ENCODE results near the gene TSPAN16. TPM values are rescaled to one million over a fixed set of nuclear protein-coding genes. Genes with fewer than 3 reads are reported as not detected.

TSPAN16 gene
- total and polyA plus RNA-seq, 3 donors from 2014 or later: 42.5 to 180 (median 137) TPM

GRCh38 chr19:11356676-11357550 lies 61.0 kb downstream of the TSPAN16 start:
- DNase-seq: no peak
- no peak overlapping the region for H3K27ac ChIP-seq
- H3K36me3 ChIP-seq (ENCODE audit: low read depth, missing control alignments): no peaks in the 10 kb centered on the region
- TF ChIP-seq POLR2A (IDR thresholded peaks at IDR 0.05) (no peak), CTCF (IDR thresholded peaks at IDR 0.05) (no peak)
- intact Hi-C loops (cut with DNase I; ENCODE audit: low total_unique reads): no loop called here
- H3K27me3 ChIP-seq: no peaks in the 10 kb centered on the region
- peaks cover 7% of the 10 kb centered on the region for H3K4me1 ChIP-seq
- H3K4me3 ChIP-seq: no peak overlapping the region
- no peaks in the 10 kb centered on the region for H3K9me3 ChIP-seq
- 82 to 86% methylated on average over 9 to 11 of the region's 11 CpGs for WGBS, 2 donors

- peaks cover 7% of the 10 kb centered on the region for H3K4me1 ChIP-seq
- H3K36me3 ChIP-seq (ENCODE audit: low read depth, missing control alignments): no peaks in the 10 kb centered on the region
- intact Hi-C loops (cut with DNase I; ENCODE audit: low total_unique reads): no loop called here
Observed at GRCh38 chr19:11359421-11359820, 63.5 kb downstream of the TSPAN16 start.

DNA sequence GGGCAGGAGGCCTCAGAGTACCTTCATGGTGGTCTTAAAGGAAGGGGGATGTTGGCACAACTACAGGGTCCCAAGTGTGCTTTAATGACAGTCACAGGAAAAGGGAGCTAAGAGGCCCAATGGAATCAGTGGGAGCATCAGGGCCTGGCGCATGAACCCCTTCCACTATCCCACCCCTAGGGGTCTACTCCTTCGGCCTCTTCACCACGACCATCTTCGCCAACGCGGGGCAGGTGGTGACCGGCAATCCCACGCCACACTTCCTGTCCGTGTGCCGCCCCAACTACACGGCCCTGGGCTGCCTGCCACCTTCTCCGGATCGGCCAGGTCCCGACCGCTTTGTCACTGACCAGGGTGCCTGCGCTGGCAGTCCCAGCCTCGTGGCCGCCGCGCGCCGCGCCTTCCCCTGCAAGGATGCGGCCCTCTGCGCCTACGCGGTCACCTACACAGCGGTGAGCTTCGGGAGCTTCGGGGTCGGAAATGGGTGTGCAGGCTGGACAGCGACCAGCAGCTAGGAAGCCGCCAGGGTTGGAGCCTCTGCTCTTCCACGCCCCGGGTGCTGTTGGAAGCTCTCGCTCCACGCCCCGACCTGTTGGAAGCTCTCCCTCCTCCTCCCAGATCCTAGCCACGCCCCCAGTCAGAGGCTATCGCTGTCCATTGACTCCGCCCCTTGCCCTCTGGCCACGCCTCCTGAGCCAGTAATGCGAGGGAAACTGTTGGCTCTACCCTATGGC lies 65.2 kb downstream of the TSPAN16 start:
- Histone ChIP-seq H3K27me3 (no peaks in the 10 kb centered on the region), H3K9me3 (no peaks in the 10 kb centered on the region), H3K4me1 (peaks cover under 1% of the 10 kb centered on the region), H3K27ac (no peak overlapping the region), H3K4me3 (no peak overlapping the region), H3K36me3 (ENCODE audit: low read depth, missing control alignments) (no peaks in the 10 kb centered on the region)
- TF ChIP-seq CTCF (IDR thresholded peaks at IDR 0.05): no peak
- no peak for TF ChIP-seq POLR2A (IDR thresholded peaks at IDR 0.05)
- intact Hi-C loops (cut with DNase I; ENCODE audit: low total_unique reads): no loop called here
- WGBS, 2 donors: 57% methylated on average over 9 to 41 of the region's 43 CpGs
- peak; percentile 69 for DNase-seq

More at GRCh38 chr19:11359421-11359820, 63.5 kb downstream of the TSPAN16 start:
- Histone ChIP-seq H3K27ac (no peak overlapping the region), H3K27me3 (no peaks in the 10 kb centered on the region), H3K4me3 (no peak overlapping the region), H3K9me3 (no peaks in the 10 kb centered on the region)
- no peak for TF ChIP-seq CTCF (IDR thresholded peaks at IDR 0.05)
- TF ChIP-seq POLR2A (IDR thresholded peaks at IDR 0.05): no peak
- DNase-seq: no peak
- WGBS, 2 donors: 90 to 92% methylated on average over 11 of the region's 11 CpGs

GRCh38 chr19:11361771-11362731 lies 66.1 kb downstream of the TSPAN16 start:
- Histone ChIP-seq H3K4me1 (no peaks in the 10 kb centered on the region), H3K9me3 (no peaks in the 10 kb centered on the region), H3K27ac (no peak overlapping the region), H3K36me3 (ENCODE audit: low read depth, missing control alignments) (no peaks in the 10 kb centered on the region), H3K27me3 (no peaks in the 10 kb centered on the region), H3K4me3 (no peak overlapping the region)
- intact Hi-C loops (cut with DNase I; ENCODE audit: low total_unique reads): no loop called here
- DNase-seq: no peak
- 65 to 80% methylated on average over 34 to 35 of the region's 35 CpGs for WGBS, 2 donors
- no peak for TF ChIP-seq CTCF (IDR thresholded peaks at IDR 0.05)
- no peak for TF ChIP-seq POLR2A (IDR thresholded peaks at IDR 0.05)

All from testis (tissue), 3 donors.